Lower lobe of right lung (tissue), 2 donors: ENCODE results near the gene YPEL1. TPM values are rescaled to one million over a fixed set of nuclear protein-coding genes. Genes with fewer than 3 reads are reported as not detected.
A peak's percentile ranks its signal among the peaks of the same experiment; 100 is the strongest.
"Not testable (repeated sequence)": the region's sequence is repeated elsewhere in the genome, so short reads cannot be mapped to it uniquely, and the experiment has no call there.

Experiments used
- ATAC-seq, 2 donors: fragments of 200-7000 bp; cut with Tn5 transposase; one replicate each; pipeline ENCODE4 v1.9.1; 2020 to 2022; ENCODE audit warnings: mild to moderate bottlenecking in 2 of 2, moderate library complexity in 2 of 2
- DNase-seq: peaks from one replicate; pipeline ENCODE4 v3.0.0-alpha.2; 2020
- H3K27ac ChIP-seq: fragments of 200-600 bp; one replicate; pipeline ENCODE4 v1.8.0; 2022
- H3K27me3 ChIP-seq: fragments of 200-600 bp; one replicate; pipeline ENCODE4 v1.8.0; 2022; ENCODE audit warnings: low read depth
- H3K36me3 ChIP-seq: fragments of 200-600 bp; one replicate; pipeline ENCODE4 v1.8.0; 2022; ENCODE audit warnings: mild to moderate bottlenecking
- H3K4me1 ChIP-seq: fragments of 200-600 bp; one replicate; pipeline ENCODE4 v1.8.0; 2022
- H3K4me3 ChIP-seq: fragments of 200-600 bp; one replicate; pipeline ENCODE4 v1.8.0; 2022; ENCODE audit warnings: mild to moderate bottlenecking
- H3K9me3 ChIP-seq: fragments of 200-600 bp; one replicate; pipeline ENCODE4 v1.8.0; 2022
- intact Hi-C: fragments of 100-400 bp; cut with DNase I; formaldehyde crosslinking; loops from one replicate; pipeline ENCODE4 v1.11.0; 2022
- total RNA-seq: library from RNA; stranded (reverse); fragmentation: NEBNext Ultra II Directional; extraction: Animal tissue kit (Norgen Biotek cat#: 25700); gene quantifications from one replicate; pipeline ENCODE4 v1.2.1, GENCODE V29; 2021
- TF ChIP-seq, protein P1 (sequence below): fragments of 200-600 bp; IDR thresholded peaks from one replicate; pipeline ENCODE4 v1.8.0; 2022; ENCODE audit warnings: antibody characterized with exemption, mild to moderate bottlenecking
- donor health status: DM: no; HTN: yes; CAD: no; lungs with severe emphysema.

YPEL1 gene
- total RNA-seq, 1 donor from 2014 or later, result 7.6 TPM

DNA sequence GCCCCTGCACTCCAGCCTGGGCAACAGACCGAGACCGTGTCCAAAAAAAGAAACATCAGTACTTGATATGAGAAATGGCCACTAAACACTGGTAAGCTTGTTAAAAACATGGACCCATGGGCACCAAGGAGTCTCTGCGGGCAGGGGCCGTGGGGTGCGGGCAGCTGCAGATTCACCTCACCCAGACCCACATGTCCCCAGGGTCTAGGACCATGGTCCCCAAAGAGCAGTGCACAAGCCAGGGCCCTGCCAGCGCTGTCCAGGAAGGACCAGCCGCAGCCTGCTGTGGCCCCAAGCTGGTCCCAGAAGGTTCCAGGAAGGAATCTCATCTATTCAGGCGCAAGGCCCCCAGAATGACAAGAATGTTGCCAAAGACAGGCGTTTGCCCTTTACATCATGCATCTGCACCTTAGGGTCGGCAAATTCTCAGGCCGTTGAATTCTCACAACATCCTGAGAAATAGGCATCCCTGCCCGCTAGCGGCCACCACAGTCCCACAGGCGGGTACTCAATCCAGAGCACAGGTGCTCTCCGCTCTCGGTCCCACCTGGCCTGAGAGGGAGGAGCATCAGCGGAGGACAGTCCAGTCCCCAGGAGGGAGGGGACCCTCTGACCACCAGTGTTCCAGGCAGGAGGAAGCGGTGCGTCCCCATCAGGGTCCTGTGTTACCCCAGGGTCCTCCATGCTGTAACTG lies 9.5 kb downstream of the YPEL1 start:
- Histone ChIP-seq H3K27me3 (no peaks in the 10 kb centered on the region), H3K36me3 (peaks cover 4% of the 10 kb centered on the region), H3K27ac (no peak overlapping the region), H3K4me1 (no peaks in the 10 kb centered on the region), H3K9me3 (no peaks in the 10 kb centered on the region), H3K4me3 (no peak overlapping the region)
- peak in 1 of 2 donors; percentile 17 for ATAC-seq
- DNase-seq, result no peak
- TF ChIP-seq, protein P1, sequence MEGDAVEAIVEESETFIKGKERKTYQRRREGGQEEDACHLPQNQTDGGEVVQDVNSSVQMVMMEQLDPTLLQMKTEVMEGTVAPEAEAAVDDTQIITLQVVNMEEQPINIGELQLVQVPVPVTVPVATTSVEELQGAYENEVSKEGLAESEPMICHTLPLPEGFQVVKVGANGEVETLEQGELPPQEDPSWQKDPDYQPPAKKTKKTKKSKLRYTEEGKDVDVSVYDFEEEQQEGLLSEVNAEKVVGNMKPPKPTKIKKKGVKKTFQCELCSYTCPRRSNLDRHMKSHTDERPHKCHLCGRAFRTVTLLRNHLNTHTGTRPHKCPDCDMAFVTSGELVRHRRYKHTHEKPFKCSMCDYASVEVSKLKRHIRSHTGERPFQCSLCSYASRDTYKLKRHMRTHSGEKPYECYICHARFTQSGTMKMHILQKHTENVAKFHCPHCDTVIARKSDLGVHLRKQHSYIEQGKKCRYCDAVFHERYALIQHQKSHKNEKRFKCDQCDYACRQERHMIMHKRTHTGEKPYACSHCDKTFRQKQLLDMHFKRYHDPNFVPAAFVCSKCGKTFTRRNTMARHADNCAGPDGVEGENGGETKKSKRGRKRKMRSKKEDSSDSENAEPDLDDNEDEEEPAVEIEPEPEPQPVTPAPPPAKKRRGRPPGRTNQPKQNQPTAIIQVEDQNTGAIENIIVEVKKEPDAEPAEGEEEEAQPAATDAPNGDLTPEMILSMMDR, result no peak
- intact Hi-C loops, result no loop called here

DNA sequence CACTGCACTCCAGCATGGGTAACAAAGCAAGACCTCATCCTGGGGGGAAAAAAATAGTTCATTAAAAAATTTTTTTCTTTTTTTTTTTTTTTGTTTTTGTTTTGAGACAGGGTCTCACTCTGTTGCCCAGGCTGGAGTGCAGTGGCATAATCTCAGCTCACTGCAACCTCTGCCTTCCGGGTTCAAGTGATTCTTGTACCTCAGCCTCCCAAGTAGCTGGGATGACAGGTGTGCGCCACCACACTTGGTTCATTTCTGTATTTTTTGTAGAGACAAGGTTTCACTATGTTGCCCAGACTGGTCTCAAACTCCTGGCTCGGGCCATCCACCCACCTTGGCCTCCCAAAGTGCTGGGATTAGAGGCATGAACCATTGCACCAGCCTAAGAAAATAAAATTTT lies 11.1 kb downstream of the YPEL1 start:
- H3K9me3 ChIP-seq, H3K4me1 ChIP-seq, H3K36me3 ChIP-seq, ATAC-seq, H3K27me3 ChIP-seq, H3K4me3 ChIP-seq, H3K27ac ChIP-seq, DNase-seq, intact Hi-C loops: not testable (repeated sequence)

DNA sequence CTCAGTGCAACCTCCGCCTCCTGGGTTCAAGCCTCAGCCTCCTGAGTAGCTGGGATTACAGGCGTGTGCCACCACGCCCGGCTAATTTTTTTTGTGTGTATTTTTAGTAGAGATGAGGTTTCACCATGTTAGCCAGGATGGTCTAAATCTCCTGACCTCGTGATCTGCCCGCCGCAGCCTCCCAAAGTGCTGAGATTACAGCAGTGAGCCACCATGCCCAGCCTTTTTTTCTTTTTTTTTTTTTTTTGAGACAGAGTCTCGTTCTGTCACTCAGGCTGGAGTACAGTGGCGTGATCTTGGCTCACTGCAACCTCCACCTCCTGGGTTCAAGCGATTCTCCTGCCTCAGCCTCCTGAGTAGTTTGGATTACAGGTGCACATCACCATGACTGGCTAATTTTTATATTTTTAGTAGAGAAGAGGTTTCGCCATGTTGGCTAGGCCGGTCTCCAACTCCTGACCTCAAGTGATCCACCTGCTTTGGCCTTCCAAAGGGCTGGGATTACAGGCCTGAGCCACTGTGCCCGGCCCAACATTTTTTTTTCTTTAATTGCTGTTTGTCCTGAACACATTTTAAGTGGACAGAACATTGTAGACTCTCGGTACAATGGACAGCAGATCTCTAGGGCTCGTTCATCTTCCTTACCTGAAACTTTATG lies 14.3 kb downstream of the YPEL1 start:
- H3K4me3 ChIP-seq, H3K36me3 ChIP-seq, H3K27me3 ChIP-seq, intact Hi-C loops, ATAC-seq, H3K4me1 ChIP-seq, DNase-seq, H3K9me3 ChIP-seq, H3K27ac ChIP-seq: not testable (repeated sequence)

DNA sequence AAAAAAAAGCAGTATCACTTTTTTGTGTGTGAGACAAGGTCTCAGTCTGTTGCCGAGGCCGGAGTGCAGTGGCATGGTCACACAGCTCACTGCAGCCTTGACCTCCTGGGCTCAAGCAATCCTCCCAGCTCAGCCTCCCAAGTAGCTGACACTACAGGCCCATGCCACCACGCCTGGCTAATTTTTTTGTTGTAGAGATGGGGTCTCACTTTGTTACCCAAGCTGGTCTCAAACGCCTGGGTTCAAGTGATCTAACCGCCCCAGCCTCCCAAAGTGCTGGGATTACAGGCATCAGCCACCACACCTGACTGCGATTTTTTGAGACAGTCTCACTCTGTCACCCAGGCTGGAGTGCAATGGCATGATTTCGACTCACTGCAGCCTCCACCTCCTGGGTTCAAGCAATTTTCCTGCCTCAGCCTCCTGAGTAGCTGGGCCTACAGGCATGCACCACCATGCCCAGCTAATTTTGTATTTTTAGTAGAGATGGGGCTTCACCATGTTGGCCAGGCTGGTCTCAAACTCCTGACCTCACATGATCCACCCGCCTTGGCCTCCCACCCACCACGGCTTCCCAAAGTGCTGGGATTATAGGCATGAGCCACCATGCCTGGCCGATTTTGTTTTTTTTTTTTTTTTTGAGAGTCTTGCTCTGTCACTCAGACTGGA lies 15.3 kb downstream of the YPEL1 start:
- H3K36me3 ChIP-seq, DNase-seq, H3K4me3 ChIP-seq, intact Hi-C loops, ATAC-seq, H3K4me1 ChIP-seq, H3K27me3 ChIP-seq, H3K9me3 ChIP-seq, H3K27ac ChIP-seq: not testable (repeated sequence)

DNA sequence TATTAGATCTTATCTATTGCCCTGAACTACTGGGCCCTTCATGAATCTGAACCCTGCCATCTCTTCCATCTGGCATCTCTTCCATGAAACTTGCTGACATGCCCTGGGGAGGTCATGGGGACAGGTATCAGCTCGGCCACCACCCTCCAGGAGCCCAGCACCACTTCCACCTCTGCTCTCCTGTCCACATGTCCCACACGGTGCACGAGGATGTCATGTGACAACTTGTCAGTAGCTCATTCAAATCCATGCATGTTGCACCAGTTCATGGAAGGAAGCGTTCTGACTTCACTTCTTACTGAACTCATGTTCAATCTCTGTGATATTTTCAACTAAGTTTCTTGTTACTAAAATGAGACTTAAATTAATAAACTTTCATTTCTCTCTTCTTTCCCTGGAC lies 16.6 kb downstream of the YPEL1 start:
- DNase-seq (no peak), ATAC-seq (no peak)
- intact Hi-C loops, result loop anchor here (10.0 kb wide), 1 partner anchor 216 kb away; no protein-coding TSS in a partner anchor
- no peaks in the 10 kb centered on the region for H3K9me3 ChIP-seq
- no peaks in the 10 kb centered on the region for H3K4me1 ChIP-seq
- no peak overlapping the region for H3K27ac ChIP-seq
- H3K4me3 ChIP-seq, result no peak overlapping the region
- no peaks in the 10 kb centered on the region for H3K27me3 ChIP-seq
- H3K36me3 ChIP-seq, result no peaks in the 10 kb centered on the region
- TF ChIP-seq, protein P1, result no peak

DNA sequence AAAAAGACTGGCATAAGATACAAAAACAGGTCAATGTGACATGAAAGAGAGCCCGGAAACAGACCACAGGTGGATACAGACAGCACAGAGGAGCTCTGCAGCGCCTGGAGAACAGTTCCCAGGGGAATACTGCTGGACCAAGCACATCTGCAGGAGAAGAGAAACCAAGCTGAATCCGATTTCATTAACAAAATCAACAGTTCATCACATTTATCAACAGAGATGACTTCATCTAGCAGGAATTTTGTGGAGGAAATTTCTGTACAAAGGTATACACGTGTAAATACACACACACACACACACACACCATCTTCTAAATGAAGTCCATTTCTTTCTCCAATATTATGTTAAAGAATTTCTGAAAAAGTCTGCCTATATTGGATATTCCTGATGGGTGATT lies 17.1 kb downstream of the YPEL1 start:
- Histone ChIP-seq H3K36me3 (no peaks in the 10 kb centered on the region), H3K27ac (no peak overlapping the region), H3K4me1 (peaks cover 1% of the 10 kb centered on the region), H3K4me3 (no peak overlapping the region), H3K27me3 (no peaks in the 10 kb centered on the region), H3K9me3 (no peaks in the 10 kb centered on the region)
- TF ChIP-seq, protein P1, result no peak
- no peak for DNase-seq
- intact Hi-C loops, result loop anchor here (10.0 kb wide), 1 partner anchor 216 kb away; no protein-coding TSS in a partner anchor
- ATAC-seq, result no peak

DNA sequence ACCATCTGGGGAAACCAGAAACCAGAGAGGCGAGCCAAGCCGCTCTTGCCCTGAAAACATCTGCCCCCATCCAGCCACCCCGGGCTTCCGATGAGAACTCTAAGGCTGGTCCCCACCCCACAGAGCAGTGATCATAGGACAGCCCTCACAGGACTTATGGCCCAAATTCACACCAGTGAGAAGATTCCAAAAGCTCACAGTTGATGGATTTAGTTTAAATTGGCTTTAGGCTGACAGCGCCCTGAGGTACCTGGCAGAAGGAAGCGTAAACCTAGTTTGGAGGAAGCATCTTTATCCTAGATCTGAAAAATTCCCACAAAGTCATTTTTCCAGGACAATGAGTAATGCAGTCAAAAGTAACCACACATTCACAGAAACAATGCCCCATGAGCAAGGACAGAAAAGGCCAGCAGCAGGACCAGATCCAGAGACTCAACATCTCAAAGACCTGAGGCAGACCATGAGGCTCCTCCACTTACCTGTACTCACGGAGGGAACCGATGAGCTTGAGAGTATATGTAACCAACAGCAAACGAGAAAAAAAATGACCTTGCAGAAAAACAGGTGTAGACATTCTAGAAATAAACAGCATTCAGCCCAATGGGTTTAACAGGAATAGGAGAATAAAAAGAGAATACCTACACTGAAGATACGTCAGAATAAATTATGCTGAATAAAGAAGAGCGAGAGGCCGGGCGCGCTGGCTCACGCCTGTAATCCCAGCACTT lies 19.0 kb downstream of the YPEL1 start:
- H3K4me3 ChIP-seq, H3K36me3 ChIP-seq, H3K27me3 ChIP-seq, ATAC-seq, DNase-seq, H3K27ac ChIP-seq, H3K4me1 ChIP-seq, H3K9me3 ChIP-seq: not testable (repeated sequence)
- intact Hi-C loops, result loop anchor here (10.0 kb wide), 1 partner anchor 218 kb away; no protein-coding TSS in a partner anchor
